HG02571 (cell line): ENCODE results near the gene ATN1.

ENCODE experiments used
- ATAC-seq: cut with Tn5 transposase; IDR thresholded peaks from one replicate; pipeline ENCODE4 v1.9.1; 2021; ENCODE audit warnings: mild to moderate bottlenecking, moderate library complexity; ENCODE audit not compliant: unreplicated experiment

Gene ATN1

DNA sequence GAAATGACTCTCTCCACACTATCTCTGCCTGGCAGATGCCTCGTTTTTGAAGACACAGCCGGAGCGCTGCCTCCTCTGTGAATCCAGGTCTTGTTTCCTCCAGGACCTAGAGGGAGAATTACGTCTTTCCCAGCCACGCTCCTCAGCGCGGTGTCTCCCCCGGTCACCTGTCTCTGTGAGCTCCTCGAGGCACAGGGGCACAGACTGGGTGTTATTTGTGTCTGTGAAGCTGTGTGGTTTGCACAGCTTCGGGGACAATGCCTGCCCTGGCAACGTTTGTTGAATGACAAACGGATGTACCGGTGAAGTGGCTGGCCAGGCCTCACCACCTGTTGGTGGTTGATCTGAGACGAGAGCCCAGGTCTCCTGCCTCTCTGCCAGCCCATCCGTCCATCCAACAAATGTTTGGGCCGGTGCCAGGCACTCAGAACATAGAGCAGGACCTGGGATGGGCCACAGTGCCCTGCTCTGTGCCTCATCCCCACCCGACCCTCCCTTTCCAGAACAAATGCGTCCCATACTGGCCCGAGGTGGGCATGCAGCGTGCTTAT, 29.5 kb downstream of the ATN1 start:
- no peak for ATAC-seq

DNA sequence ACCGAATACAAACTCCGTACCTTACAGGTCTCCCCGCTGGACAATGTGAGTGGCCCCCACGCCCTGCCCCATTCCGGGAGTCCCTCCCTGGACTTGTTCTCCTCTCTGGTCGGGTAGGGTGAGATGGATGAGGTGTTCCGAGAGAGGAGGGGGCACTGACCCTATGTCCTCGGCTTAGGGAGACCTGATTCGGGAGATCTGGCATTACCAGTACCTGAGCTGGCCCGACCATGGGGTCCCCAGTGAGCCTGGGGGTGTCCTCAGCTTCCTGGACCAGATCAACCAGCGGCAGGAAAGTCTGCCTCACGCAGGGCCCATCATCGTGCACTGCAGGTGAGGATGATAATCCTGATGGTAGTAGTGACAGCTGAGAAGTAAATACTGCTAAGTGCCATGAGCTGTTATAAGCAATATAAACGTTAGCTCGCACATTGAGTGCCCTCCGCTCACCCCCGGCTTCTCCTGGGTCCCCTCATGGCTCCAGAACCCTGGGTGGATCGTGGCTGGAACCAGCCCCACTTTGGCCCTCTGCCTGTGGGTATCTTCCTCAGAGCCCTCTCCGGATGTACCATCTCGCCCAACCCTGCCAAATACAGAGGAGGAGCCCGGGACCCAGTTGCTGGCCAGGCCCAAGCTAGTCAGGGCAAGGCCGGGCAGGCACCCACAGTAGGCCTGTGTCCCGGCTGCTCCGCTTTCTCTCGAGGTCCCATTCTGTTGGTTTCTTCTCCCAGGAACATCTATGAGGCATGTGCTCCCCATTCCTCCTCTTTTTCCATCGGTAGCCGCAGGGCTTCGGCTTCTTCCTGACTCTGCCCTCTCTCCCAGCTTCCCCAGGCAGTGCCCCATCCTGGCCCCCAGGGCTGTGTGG, 30.2 kb downstream of the ATN1 start:
- ATAC-seq, result no peak

DNA sequence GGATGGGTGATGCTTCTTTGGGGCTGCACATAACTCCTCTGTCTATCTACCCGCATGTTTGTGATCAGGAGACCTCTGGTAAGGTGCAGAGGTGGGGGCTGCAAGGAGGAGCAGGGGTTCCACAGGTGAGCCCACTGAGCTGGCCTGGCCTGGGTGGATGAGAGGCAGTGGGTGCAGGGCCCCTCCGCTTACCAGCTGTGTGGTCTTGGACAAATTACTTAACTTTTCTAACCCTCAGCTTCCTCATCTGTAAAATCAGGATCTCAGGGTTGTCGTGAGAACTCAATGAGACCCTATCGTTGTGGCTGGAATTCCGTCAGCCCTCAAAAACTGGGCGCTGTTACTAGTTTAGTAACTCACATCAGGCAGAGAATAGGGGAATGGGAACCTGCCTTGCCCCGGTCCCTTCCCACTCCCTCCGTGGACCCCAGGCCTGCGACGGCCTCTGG, 30.9 kb downstream of the ATN1 start:
- no peak for ATAC-seq

DNA sequence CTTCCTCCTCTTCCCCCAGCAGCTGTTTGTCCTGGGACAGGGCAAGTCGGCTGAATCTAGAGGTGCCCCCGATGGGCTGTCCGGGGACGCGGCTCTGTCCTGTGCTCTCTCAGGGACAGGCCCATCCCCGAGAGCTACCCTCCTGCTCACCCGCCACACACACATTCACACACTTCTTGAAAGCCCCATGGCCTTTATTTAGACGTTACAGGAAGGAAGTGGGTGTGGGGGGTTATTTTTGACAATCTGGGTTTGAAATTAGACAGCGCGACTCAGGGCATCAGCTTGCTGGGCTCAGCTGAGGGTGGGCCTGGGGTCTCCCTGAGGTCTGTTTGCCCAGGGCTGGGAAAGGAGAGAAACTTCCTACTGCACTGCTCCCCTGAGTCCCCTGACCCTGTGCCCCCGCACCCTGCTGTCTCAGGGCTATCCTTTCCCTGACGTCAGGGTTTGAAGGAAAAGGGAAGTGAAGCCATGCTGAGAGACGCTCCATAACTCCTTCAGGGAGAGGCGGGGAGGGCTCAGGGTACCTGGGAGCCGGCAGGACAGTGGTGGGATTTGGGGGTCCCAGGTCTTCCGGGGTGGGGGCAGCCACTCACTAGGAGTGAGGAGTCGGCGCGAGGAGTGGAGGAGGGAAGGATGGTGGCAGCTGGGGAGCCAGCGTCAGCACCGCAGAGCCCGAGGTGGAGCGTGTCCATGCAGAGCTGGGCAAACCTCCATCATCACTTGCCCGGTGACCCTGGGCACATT, 31.5 kb downstream of the ATN1 start:
- ATAC-seq, result peak; percentile 40

DNA sequence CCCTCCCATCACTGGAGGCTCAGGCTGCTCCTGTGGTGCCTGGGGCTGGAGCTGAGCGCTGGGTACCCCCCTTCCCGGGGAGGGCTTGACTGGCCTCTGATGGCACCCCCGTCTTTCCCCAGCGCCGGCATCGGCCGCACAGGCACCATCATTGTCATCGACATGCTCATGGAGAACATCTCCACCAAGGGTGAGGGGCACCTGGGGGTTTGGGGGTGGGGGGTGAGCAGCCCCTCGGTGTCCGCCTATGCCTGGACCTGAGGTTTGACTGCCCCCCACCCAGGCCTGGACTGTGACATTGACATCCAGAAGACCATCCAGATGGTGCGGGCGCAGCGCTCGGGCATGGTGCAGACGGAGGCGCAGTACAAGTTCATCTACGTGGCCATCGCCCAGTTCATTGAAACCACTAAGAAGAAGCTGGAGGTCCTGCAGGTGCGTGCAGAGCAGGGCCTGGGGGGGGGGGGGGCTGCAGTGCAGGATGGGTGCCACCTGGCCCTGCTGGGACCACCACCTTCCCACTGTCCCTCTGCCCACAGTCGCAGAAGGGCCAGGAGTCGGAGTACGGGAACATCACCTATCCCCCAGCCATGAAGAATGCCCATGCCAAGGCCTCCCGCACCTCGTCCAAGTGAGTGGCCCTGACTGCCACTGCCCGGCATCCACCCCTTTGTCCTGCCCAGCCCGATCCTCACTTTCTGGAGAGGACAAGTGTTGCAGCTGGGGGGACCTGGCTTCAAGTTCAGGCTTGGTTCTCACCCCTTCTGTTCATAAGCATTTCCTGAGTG, 32.2 kb downstream of the ATN1 start:
- ATAC-seq, result no peak

GRCh38 chr12:6960593-6961277, 33.0 kb downstream of the ATN1 start:
- peak; percentile 25 for ATAC-seq

DNA sequence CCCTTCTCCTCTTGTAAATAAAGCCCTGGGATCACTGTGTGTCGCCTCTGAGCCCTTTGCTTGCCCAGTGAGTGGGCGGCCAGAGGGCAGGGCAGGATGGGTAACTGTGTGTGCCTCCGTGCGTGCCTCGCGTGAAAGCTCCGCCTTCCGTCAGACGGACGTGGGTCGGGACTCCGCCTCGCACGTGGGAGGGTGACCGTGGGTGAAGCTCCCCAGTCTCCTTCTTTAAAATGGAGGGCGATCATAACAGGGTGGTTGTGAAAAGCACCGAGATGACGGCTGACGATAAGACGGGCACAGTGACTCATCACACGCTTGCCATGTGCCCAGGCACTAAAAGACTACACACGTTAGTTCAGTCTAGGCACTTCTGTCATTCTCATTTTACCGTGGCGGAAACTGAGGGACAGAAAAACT, 33.5 kb downstream of the ATN1 start:
- peak; percentile 25 for ATAC-seq

- ATAC-seq, result no peak
Observed at GRCh38 chr12:6961695-6962284, 34.0 kb downstream of the ATN1 start.

GRCh38 chr12:6962285-6963015, 34.7 kb downstream of the ATN1 start:
- ATAC-seq, result no peak

DNA sequence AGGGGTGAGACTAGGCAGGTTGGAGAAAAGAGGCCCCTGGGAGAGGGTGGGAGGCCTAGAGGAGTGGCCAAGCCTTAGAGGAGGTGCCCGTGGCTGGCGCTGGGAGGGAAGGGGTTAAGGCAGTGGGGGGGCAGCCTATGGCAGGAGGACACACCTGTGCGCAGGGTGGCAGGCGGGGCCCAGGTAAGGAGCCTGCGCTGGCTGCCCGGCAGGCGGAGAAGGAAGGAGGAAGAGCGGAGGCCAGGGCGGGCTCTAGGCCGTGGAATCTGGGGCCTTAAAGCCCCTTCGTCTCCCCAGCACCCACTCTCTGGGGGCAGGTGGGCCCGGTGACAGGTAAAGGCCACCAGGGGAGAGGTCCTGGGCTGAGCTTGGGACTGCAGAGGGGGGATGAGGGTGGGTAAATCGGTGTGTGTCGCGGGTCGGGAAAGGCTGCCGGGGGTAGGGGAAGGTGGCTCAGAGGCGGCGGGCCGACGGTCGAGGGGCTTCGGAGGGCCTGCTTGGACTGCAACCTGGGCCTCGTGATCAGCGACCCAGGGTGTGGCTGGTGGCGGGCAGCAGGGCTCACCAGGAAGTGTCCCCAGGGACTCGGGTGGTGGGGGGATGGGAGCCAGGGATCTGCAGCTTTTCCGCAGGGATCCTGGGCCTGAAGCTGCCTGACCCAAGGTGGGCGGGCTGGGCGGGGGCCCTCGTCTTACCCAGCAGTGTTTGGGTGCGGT, 35.4 kb downstream of the ATN1 start:
- ATAC-seq, result no peak

GRCh38 chr12:6963791-6964413, 36.1 kb downstream of the ATN1 start:
- no peak for ATAC-seq

DNA sequence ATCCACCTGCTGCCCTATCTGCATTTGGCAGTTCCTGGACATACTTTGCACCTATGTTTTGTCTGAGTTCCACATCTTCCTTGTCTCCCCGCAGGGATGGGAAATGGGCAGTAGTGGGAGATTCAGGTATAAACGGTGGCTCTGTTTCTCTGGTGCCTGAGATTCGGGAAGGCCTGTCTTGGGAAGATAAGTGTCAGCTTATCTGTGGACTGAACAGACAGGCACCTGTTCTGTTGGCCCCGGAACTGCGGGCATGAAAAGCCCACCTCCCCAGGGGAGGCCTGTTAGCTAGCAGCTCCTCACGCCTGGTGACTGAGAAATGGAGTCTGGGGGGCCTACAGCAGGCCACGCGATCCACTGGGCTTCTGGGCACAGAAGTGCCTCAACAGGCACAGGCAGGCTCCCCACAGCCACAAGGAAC, 36.9 kb downstream of the ATN1 start:
- no peak for ATAC-seq

DNA sequence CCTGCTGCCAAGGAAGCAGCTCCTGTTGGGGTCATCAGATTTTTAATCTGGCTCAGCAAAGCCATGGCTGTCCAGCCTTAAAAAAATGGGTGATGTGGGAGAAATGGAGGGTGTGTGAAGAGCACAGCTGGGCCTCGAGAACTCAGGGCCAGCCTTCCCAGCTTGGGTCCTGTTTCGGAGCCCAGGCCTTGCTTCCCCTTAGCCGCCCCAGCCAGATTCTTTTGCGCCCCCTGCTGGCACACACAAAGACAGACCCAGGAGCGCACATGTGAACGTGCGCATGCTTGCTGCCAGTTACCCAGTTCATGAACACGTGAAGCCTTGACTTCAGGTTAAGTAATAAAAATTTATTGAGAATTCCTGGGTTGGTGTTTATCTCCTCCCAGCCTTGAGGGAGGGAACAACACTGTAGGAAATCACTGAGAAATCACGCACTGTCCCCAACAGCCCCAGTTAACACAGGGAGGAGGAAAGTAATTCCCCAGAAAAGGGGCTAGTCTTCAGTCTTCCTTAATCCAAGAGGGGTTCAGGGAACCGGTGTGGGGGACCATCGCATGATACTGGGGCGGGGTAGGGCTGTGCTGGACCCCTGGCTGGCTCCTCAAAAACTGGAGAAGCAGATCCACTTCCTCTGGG, 37.4 kb downstream of the ATN1 start:
- ATAC-seq, result no peak

DNA sequence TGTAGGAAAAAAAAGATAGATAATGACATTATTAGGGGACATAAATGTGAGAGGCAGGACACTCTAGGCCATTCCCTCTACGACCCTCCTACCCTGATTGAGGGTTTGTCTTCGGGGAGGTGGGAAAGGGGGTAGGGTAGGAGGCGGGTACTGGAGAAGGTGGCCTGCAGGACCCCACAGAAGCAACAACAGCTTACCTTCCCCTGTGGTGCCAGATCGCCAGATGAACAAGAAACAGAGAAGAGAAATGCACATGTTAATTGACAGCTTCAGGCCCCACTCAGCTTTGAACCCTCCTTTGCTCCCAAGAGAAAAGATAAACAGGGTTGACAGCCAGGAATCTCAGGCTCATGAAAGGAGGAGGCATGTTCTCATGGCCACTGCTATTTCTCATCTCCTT, 38.0 kb downstream of the ATN1 start:
- no peak for ATAC-seq

- no peak for ATAC-seq
Observed at GRCh38 chr12:6966351-6966750, 38.6 kb downstream of the ATN1 start.

GRCh38 chr12:6967651-6968100, 39.9 kb downstream of the ATN1 start:
- ATAC-seq, result no peak

GRCh38 chr12:6968426-6968825, 40.7 kb downstream of the ATN1 start:
- ATAC-seq, result no peak

DNA sequence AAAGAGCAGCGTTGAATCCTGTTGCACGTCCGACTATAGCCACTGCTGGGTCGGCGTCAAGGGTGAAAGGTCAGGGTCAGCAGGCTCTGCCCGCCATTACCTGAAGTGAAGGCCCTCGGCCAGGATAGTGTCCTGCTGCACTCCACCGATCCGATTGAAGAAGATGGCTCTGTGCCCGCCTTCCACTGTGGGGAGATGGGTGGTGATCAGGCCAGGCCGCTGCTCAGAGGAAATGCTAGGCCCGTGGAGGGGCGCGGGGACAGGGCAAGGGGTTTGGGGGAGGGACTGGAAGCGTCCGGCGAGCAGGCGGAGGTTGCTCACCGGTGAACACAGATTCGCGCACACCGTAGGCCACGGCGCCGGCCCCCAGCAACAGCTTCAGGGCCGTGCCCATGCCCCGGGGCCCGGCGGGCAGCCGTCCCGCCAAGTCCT, 42.4 kb downstream of the ATN1 start:
- peak; percentile 23 for ATAC-seq
